Measurements from ENCODE around the gene IL6R.
A peak's percentile ranks its signal among the peaks of the same experiment; 100 is the strongest.

Gene IL6R

DNA sequence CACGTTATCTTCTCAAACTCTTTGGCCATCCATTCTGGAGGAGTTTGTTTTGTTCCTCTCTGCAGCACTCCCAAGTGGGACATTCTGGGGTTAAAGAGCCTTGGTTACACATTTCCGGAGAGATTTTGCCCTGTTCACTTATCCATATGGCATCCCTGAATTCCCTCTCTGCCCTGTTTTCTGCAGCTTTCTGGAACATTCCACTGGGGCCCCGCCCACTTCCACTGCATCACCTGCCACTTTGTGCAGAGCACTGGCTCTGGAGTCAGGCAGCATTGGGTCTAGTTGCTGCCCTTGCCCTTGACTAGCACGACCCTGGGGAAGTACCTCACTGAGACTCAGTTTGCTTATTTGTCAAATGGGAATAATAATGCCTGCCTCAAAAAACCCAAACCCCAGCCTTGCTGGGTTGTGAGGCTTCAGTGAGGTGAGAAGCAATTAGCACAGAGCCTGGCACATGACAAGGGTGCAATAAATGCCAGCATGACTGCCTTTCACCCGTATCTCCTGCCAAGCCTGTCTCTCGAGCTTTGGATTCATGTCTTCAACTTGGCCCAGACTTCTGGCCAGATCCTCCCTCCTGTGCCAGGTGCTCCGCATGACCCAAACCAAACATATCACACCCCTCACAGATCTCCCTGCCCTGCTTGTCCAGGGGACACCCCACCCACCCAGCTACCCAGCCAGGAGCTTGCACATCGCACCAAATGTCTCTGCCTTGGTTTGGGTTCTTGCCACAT is 38.3 kb downstream of the IL6R start:
- peaks cover 38% of the 10 kb centered on the region for H3K36me3 ChIP-seq (replicated peaks; ENCODE audit: insufficient read depth, low read length)
- peaks cover 71% of the 10 kb centered on the region for H3K79me2 ChIP-seq (ENCODE audit: low read length)
- peaks cover 32% of the 10 kb centered on the region for H3K4me1 ChIP-seq (ENCODE audit: low read length)
- no peak overlapping the region for H3K27ac ChIP-seq (ENCODE audit: low read length)
- H4K20me1 ChIP-seq (ENCODE audit: insufficient read depth, low read length) = 0 out of 2 replicates have a peak, but pooled peaks cover 4% of the 10 kb centered on the region
- H3K4me2 ChIP-seq (ENCODE audit: low read depth, low read length) = no peak overlapping the region
- peaks cover 44% of the 10 kb centered on the region for H3F3A ChIP-seq (ENCODE audit: insufficient read depth, low read length)
- H3K27me3 ChIP-seq (replicated peaks; ENCODE audit: insufficient read depth, low read length) = no peaks in the 10 kb centered on the region
- H3K9me3 ChIP-seq (replicated peaks; ENCODE audit: insufficient read depth, low read length) = no peaks in the 10 kb centered on the region
- TF ChIP-seq, protein P1, sequence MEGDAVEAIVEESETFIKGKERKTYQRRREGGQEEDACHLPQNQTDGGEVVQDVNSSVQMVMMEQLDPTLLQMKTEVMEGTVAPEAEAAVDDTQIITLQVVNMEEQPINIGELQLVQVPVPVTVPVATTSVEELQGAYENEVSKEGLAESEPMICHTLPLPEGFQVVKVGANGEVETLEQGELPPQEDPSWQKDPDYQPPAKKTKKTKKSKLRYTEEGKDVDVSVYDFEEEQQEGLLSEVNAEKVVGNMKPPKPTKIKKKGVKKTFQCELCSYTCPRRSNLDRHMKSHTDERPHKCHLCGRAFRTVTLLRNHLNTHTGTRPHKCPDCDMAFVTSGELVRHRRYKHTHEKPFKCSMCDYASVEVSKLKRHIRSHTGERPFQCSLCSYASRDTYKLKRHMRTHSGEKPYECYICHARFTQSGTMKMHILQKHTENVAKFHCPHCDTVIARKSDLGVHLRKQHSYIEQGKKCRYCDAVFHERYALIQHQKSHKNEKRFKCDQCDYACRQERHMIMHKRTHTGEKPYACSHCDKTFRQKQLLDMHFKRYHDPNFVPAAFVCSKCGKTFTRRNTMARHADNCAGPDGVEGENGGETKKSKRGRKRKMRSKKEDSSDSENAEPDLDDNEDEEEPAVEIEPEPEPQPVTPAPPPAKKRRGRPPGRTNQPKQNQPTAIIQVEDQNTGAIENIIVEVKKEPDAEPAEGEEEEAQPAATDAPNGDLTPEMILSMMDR (IDR thresholded peaks at IDR 0.05; ENCODE audit: low read length) = no peak
- TF ChIP-seq EZH2 (optimal IDR thresholded peaks at IDR 0.05; ENCODE audit: low read depth, low read length) (no peak), EZH2phosphoT487 (IDR thresholded peaks at IDR 0.05; ENCODE audit: low read length) (no peak)
- no peak overlapping the region for H2AFZ ChIP-seq (ENCODE audit: low read length)
- DNase-seq = no peak
- H3K9ac ChIP-seq (ENCODE audit: low read length) = no peak overlapping the region
- H3K4me3 ChIP-seq (ENCODE audit: low read length) = no peak overlapping the region
- H3K9me2 ChIP-seq (replicated peaks; ENCODE audit: insufficient read depth, low read length) = no peaks in the 10 kb centered on the region

DNA sequence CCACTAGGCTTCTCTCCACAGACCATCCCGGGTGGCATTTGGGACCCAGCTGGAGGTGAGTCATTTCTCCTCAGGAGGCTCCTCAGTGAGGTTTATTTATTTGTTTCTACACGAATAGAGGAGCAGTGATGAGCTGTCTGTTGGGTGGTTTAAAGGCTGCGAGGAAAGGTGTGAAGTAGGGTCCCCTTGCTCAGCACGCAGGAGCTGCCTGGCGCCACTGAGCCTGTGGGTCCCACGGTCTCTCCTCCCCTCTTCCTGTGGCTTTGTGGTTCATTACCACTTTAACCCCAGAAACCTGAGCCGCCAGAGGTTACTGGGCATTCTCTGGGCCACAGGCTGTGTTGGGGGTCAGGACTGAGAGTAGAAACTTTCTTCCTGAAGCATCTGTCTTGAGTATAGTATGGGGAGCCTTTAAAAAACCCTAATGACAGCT is 39.9 kb downstream of the IL6R start:
- no peak overlapping the region for H3K4me2 ChIP-seq (ENCODE audit: low read depth, low read length)
- peaks cover 31% of the 10 kb centered on the region for H3F3A ChIP-seq (ENCODE audit: insufficient read depth, low read length)
- peak; percentile 73 for DNase-seq
- no peak overlapping the region; the same call in 1 of the 2 replicates for H3K27ac ChIP-seq (ENCODE audit: low read length)
- TF ChIP-seq, protein P1 (IDR thresholded peaks at IDR 0.05; ENCODE audit: low read length) = no peak
- TF ChIP-seq EZH2phosphoT487 (IDR thresholded peaks at IDR 0.05; ENCODE audit: low read length) = no peak
- no peak for TF ChIP-seq EZH2 (optimal IDR thresholded peaks at IDR 0.05; ENCODE audit: low read depth, low read length)
- H3K27me3 ChIP-seq (replicated peaks; ENCODE audit: insufficient read depth, low read length) = no peaks in the 10 kb centered on the region
- H4K20me1 ChIP-seq (ENCODE audit: insufficient read depth, low read length) = 0 out of 2 replicates have a peak, but pooled peaks cover 4% of the 10 kb centered on the region
- no peak overlapping the region for H3K4me3 ChIP-seq (ENCODE audit: low read length)
- no peak overlapping the region for H3K9ac ChIP-seq (ENCODE audit: low read length)
- H3K9me2 ChIP-seq (replicated peaks; ENCODE audit: insufficient read depth, low read length) = no peaks in the 10 kb centered on the region
- no peaks in the 10 kb centered on the region for H3K9me3 ChIP-seq (replicated peaks; ENCODE audit: insufficient read depth, low read length)
- H3K79me2 ChIP-seq (ENCODE audit: low read length) = peaks cover 62% of the 10 kb centered on the region
- peaks cover 43% of the 10 kb centered on the region for H3K36me3 ChIP-seq (replicated peaks; ENCODE audit: insufficient read depth, low read length)
- H2AFZ ChIP-seq (ENCODE audit: low read length) = no peak overlapping the region
- H3K4me1 ChIP-seq (ENCODE audit: low read length) = peaks cover 19% of the 10 kb centered on the region

GRCh38 chr1:154446292-154446691 is 41.1 kb downstream of the IL6R start:
- Histone ChIP-seq H3K4me1 (ENCODE audit: low read length) (peaks cover 9% of the 10 kb centered on the region), H3K9me3 (replicated peaks; ENCODE audit: insufficient read depth, low read length) (no peaks in the 10 kb centered on the region), H3K9me2 (replicated peaks; ENCODE audit: insufficient read depth, low read length) (no peaks in the 10 kb centered on the region), H3F3A (ENCODE audit: insufficient read depth, low read length) (peaks cover 31% of the 10 kb centered on the region), H3K4me2 (ENCODE audit: low read depth, low read length) (no peak overlapping the region), H3K27ac (ENCODE audit: low read length) (no peak overlapping the region), H3K9ac (ENCODE audit: low read length) (no peak overlapping the region), H3K27me3 (replicated peaks; ENCODE audit: insufficient read depth, low read length) (no peaks in the 10 kb centered on the region), H3K36me3 (replicated peaks; ENCODE audit: insufficient read depth, low read length) (peaks cover 47% of the 10 kb centered on the region), H3K4me3 (ENCODE audit: low read length) (no peak overlapping the region), H2AFZ (ENCODE audit: low read length) (no peak overlapping the region), H3K79me2 (ENCODE audit: low read length) (peaks cover 50% of the 10 kb centered on the region), H4K20me1 (ENCODE audit: insufficient read depth, low read length) (no peaks in the 10 kb centered on the region)
- TF ChIP-seq EZH2phosphoT487 (IDR thresholded peaks at IDR 0.05; ENCODE audit: low read length) = no peak
- TF ChIP-seq, protein P1 (IDR thresholded peaks at IDR 0.05; ENCODE audit: low read length) = no peak
- no peak for TF ChIP-seq EZH2 (optimal IDR thresholded peaks at IDR 0.05; ENCODE audit: low read depth, low read length)
- DNase-seq = no peak

Measured in MM.1S (cell line).